B cell (primary cell): Measurements from ENCODE around the gene ZNF185. TPM values are rescaled to one million over a fixed set of nuclear protein-coding genes. Genes with fewer than 3 reads are reported as not detected.

Experiments
- ATAC-seq: fragments of 200-7000 bp; cut with Tn5 transposase; one replicate; pipeline ENCODE4 v1.10.0; 2021; ENCODE audit warnings: low read depth, mild to moderate bottlenecking, moderate number of reproducible peaks, moderate library complexity
- CTCF ChIA-PET: fragments of 350-600 bp; sonication (Branson Sonifier 250); formaldehyde crosslinking; loops from one replicate; lab custom pipeline; 2021; ENCODE audit warnings: antibody characterized with exemption, inconsistent platforms; lab: Charles Lee
- POLR2A ChIA-PET: fragments of 350-600 bp; sonication (Branson Sonifier 250); formaldehyde crosslinking; loops from one replicate; lab custom pipeline; 2021; ENCODE audit warnings: antibody characterized with exemption; lab: Charles Lee
- DNase-seq: peaks from one replicate; pipeline ENCODE4 v3.0.0; 2013
- H2AFZ ChIP-seq: 2 replicates; pipeline ENCODE4 v1.6.1; 2012; ENCODE audit warnings: mild to moderate bottlenecking, low read depth, low read length; ENCODE audit not compliant: insufficient read depth, poor library complexity, severe bottlenecking
- H3K27ac ChIP-seq, 2 donors: 1 replicate in 1 of 2; 2 replicates in 1 of 2; pipeline ENCODE4 v1.5.1; 2012 to 2013; ENCODE audit warnings: low read length in 2 of 2, mild to moderate bottlenecking in 2 of 2, moderate library complexity in 1 of 2
- H3K27me3 ChIP-seq, 4 experiments: fragments of 200-600 bp in 1 of 4; sonication (generic) in 1 of 4; replicated peaks in 1 of 4; 1 replicate in 2 of 4; 2 replicates in 2 of 4; pipeline versions ENCODE4 v1.6.1 to v1.7.0; 2013 to 2016; ENCODE audit warnings: low read length in 3 of 4, mild to moderate bottlenecking in 2 of 4, mixed read lengths in 1 of 4, moderate library complexity in 1 of 4; ENCODE audit not compliant: insufficient read depth in 4 of 4, control insufficient read depth in 3 of 4; ENCODE audit errors: control extremely low read depth in 1 of 4
- H3K36me3 ChIP-seq, 2 experiments: replicated peaks in 1 of 2; 1 replicate in 1 of 2; 2 replicates in 1 of 2; pipeline versions ENCODE4 v1.6.1 to v1.7.1; 2013; ENCODE audit warnings: low read length in 1 of 2; ENCODE audit not compliant: insufficient read depth in 2 of 2, control insufficient read depth in 1 of 2; ENCODE audit errors: control extremely low read depth in 1 of 2, extremely low read depth in 1 of 2
- H3K4me1 ChIP-seq, 2 donors: fragments of 200-600 bp in 1 of 2; sonication (generic) in 1 of 2; 1 replicate in 1 of 2; 2 replicates in 1 of 2; pipeline versions ENCODE4 v1.5.1 to v1.6.1; 2013 to 2017; ENCODE audit warnings: low read length in 2 of 2; ENCODE audit not compliant: control insufficient read depth in 2 of 2, insufficient read depth in 2 of 2
- H3K4me2 ChIP-seq: replicated peaks from 2 replicates; pipeline ENCODE3; 2012; ENCODE audit warnings: mild to moderate bottlenecking, low read depth, low read length; ENCODE audit not compliant: poor library complexity, severe bottlenecking
- H3K4me3 ChIP-seq, 5 experiments: fragments of 200-600 bp in 1 of 5; sonication (generic) in 1 of 5; 1 replicate in 3 of 5; 2 replicates in 2 of 5; pipeline versions ENCODE4 v1.5.1 to v1.7.0; 2011 to 2016; ENCODE audit warnings: low read length in 4 of 5, mild to moderate bottlenecking in 4 of 5, low read depth in 2 of 5, control low read depth in 1 of 5, moderate library complexity in 1 of 5; ENCODE audit not compliant: insufficient read depth in 1 of 5; ENCODE audit errors: control extremely low read depth in 1 of 5, extremely low read depth in 1 of 5
- H3K79me2 ChIP-seq: fragments of 200-600 bp; sonication (generic); one replicate; pipeline ENCODE4 v1.6.0; 2016; ENCODE audit warnings: low read length; ENCODE audit not compliant: control insufficient read depth, insufficient read depth
- H3K9ac ChIP-seq: fragments of 200-600 bp; sonication (generic); 2 replicates; pipeline ENCODE4 v1.6.1; 2017; ENCODE audit warnings: mild to moderate bottlenecking, low read length, moderate library complexity
- H3K9me3 ChIP-seq, 3 donors: one replicate each; pipeline versions ENCODE4 v1.6.1 to v1.7.1; 2013; ENCODE audit warnings: low read length in 2 of 3; ENCODE audit not compliant: control insufficient read depth in 2 of 3, insufficient read depth in 1 of 3; ENCODE audit errors: control extremely low read depth in 1 of 3
- H4K20me1 ChIP-seq: 2 replicates; pipeline ENCODE4 v1.6.0; 2012; ENCODE audit warnings: mild to moderate bottlenecking, low read length; ENCODE audit not compliant: insufficient read depth, control insufficient read depth, poor library complexity, severe bottlenecking
- H3K27ac Mint-ChIP-seq: one replicate; pipeline ENCODE4 v1.8.0; 2021; ENCODE audit warnings: mixed read lengths
- H3K27me3 Mint-ChIP-seq: one replicate; pipeline ENCODE4 v1.8.0; 2021; ENCODE audit warnings: mixed read lengths
- H3K4me1 Mint-ChIP-seq: one replicate; pipeline ENCODE4 v1.8.0; 2021; ENCODE audit warnings: mixed read lengths
- H3K4me3 Mint-ChIP-seq: one replicate; pipeline ENCODE4 v1.8.0; 2021; ENCODE audit warnings: mixed read lengths
- H3K9me3 Mint-ChIP-seq: one replicate; pipeline ENCODE4 v1.8.0; 2022; ENCODE audit warnings: mixed read lengths; ENCODE audit not compliant: insufficient read depth
- EZH2 ChIP-seq: IDR thresholded peaks from 2 replicates; pipeline ENCODE4 v1.6.1; 2012; ENCODE audit warnings: borderline replicate concordance, low read depth, mild to moderate bottlenecking, moderate library complexity, low read length; ENCODE audit not compliant: insufficient read depth, poor library complexity, severe bottlenecking
- WGBS: methylation state at CpG from one replicate; pipeline ENCODE4 v1.1.5; 2013; ENCODE audit warnings: missing lambda C conversion rate; ENCODE audit not compliant: insufficient coverage; 5-methylcytosine and 5-hydroxymethylcytosine counted together
- intact Hi-C: fragments of 100-400 bp; cut with micrococcal nuclease; formaldehyde crosslinking; loops from one replicate; pipeline ENCODE4 v1.10.0; 2022
- polyA plus RNA-seq: library from polyadenylated mRNA; depleted of rRNA; stranded (reverse); fragments of >200 nt; gene quantifications from 2 replicates; pipeline ENCODE4 v1.2.3, GENCODE V29; 2012
- total RNA-seq, 2 donors: library from RNA; stranded (reverse); fragments of 120-200 nt in 1 of 2; gene quantifications; 1 replicate in 1 of 2; 2 replicates in 1 of 2; pipeline versions ENCODE4 v1.2.3 to v1.2.4, GENCODE V29; 2013 to 2022
- TF ChIP-seq, protein P1 (sequence below): fragments of 200-600 bp; IDR thresholded peaks from one replicate; pipeline ENCODE4 v1.8.0; 2022; ENCODE audit warnings: antibody characterized with exemption, mild to moderate bottlenecking

The ZNF185 gene
- total and polyA plus RNA-seq, 2 donors (not counting 1 experiment from before 2014, with no cell fraction given) = 0.89 to 2.3 TPM

DNA sequence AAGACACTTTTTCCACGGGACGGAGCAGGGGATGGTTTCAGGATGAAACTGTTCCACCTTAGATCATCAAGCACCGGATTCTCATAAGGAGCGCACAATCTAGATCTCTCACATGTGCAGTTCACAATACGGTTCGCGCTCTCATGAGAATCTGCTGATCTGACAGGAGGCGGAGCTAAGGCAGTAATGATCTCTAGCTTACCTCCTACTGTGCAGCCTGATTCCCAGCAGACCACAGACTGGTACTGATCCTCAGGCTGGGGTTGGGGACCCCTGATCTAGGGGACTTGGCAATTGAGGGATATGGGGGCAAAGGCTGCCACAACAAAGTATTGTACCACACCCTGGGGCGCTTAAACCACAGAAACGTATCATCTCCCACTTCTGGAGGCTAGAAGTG lies 25.7 kb downstream of the ZNF185 start:
- WGBS = 96% methylated on average over 5 of the region's 10 CpGs
- H3K27ac ChIP-seq = no peak overlapping the region
- intact Hi-C loops = no loop called here
- no peaks in the 10 kb centered on the region for H3K79me2 ChIP-seq
- ChIA-PET CTCF (interaction anchor here (1.5 kb wide), 1 partner anchor 10 kb away, joined by 3 read pairs; no protein-coding TSS in a partner anchor), POLR2A (no interaction called here)
- no peaks in the 10 kb centered on the region for H3K36me3 ChIP-seq
- H3K4me1 ChIP-seq = peaks cover 0 to 4% of the 10 kb centered on the region in 2 donors
- DNase-seq (no peak), ATAC-seq (no peak)
- no peaks in the 10 kb centered on the region for H3K9me3 ChIP-seq
- H2AFZ ChIP-seq = no peak overlapping the region
- Mint-ChIP-seq H3K27me3 (no peaks in the 10 kb centered on the region), H3K4me3 (no peak overlapping the region), H3K9me3 (no peaks in the 10 kb centered on the region), H3K4me1 (no peaks in the 10 kb centered on the region), H3K27ac (no peak overlapping the region)
- no peaks in the 10 kb centered on the region for H3K27me3 ChIP-seq
- TF ChIP-seq, protein P1, sequence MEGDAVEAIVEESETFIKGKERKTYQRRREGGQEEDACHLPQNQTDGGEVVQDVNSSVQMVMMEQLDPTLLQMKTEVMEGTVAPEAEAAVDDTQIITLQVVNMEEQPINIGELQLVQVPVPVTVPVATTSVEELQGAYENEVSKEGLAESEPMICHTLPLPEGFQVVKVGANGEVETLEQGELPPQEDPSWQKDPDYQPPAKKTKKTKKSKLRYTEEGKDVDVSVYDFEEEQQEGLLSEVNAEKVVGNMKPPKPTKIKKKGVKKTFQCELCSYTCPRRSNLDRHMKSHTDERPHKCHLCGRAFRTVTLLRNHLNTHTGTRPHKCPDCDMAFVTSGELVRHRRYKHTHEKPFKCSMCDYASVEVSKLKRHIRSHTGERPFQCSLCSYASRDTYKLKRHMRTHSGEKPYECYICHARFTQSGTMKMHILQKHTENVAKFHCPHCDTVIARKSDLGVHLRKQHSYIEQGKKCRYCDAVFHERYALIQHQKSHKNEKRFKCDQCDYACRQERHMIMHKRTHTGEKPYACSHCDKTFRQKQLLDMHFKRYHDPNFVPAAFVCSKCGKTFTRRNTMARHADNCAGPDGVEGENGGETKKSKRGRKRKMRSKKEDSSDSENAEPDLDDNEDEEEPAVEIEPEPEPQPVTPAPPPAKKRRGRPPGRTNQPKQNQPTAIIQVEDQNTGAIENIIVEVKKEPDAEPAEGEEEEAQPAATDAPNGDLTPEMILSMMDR = no peak
- no peak for TF ChIP-seq EZH2
- H3K4me3 ChIP-seq = no peak overlapping the region
- H4K20me1 ChIP-seq = no peaks in the 10 kb centered on the region
- no peak overlapping the region for H3K9ac ChIP-seq
- H3K4me2 ChIP-seq = no peak overlapping the region

DNA sequence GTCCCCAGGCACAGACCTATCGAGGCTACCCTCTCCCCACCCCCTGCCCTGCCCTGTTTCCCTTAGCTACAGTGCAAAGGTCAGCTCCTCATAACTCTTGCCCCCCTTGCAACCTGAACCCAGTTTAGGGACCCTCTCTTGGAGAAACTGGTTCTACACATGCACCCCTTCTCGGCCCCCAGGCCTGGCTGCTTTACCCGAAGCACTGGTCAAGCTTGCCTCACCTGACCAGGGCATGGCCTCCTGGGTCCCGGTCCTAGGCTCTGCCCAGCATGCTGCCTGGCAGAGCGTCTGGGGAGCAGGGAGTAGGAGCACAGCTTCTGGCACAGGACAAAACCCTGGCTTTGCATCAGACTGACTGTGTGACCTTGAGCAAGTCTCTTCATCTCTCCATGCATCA lies 28.0 kb downstream of the ZNF185 start:
- Mint-ChIP-seq H3K4me1 (no peaks in the 10 kb centered on the region), H3K27me3 (no peaks in the 10 kb centered on the region), H3K27ac (no peak overlapping the region), H3K4me3 (no peak overlapping the region), H3K9me3 (no peaks in the 10 kb centered on the region)
- Histone ChIP-seq H3K36me3 (no peaks in the 10 kb centered on the region), H3K27me3 (no peaks in the 10 kb centered on the region), H3K9ac (no peak overlapping the region), H4K20me1 (no peaks in the 10 kb centered on the region), H3K9me3 (no peaks in the 10 kb centered on the region), H3K79me2 (no peaks in the 10 kb centered on the region), H3K4me1 (peaks cover 0 to 4% of the 10 kb centered on the region in 2 donors), H2AFZ (no peak overlapping the region), H3K4me2 (no peak overlapping the region), H3K4me3 (no peak overlapping the region), H3K27ac (no peak overlapping the region)
- intact Hi-C loops = no loop called here
- ChIA-PET CTCF (interaction anchor here (1.1 to 1.5 kb wide), 3 partner anchors 11 to 1774 kb away, joined by 3 to 6 read pairs (median 3); no protein-coding TSS in a partner anchor), POLR2A (no interaction called here)
- WGBS = 100% methylated on average over 4 of the region's 5 CpGs
- no peak for TF ChIP-seq EZH2
- TF ChIP-seq, protein P1 = no peak
- no peak for DNase-seq
- ATAC-seq = no peak
